KBM-7 (cell line): ENCODE results near the gene C16orf54.
"Not testable (repeated sequence)": the region's sequence is repeated elsewhere in the genome, so short reads cannot be mapped to it uniquely, and the experiment has no call there.

Experiments
- DNase-seq: peaks from one replicate; pipeline ENCODE4 v3.0.0-alpha.2; 2015
- in situ Hi-C: fragments of 300-500 bp; cut with MboI; formaldehyde crosslinking; loops from 2 replicates; pipeline ENCODE4 v1.14.3; 2020; ENCODE audit warnings: low sequenced_read_pairs, low pct_unique_long_range_greater_than_20kb, mixed read lengths

The C16orf54 gene

DNA sequence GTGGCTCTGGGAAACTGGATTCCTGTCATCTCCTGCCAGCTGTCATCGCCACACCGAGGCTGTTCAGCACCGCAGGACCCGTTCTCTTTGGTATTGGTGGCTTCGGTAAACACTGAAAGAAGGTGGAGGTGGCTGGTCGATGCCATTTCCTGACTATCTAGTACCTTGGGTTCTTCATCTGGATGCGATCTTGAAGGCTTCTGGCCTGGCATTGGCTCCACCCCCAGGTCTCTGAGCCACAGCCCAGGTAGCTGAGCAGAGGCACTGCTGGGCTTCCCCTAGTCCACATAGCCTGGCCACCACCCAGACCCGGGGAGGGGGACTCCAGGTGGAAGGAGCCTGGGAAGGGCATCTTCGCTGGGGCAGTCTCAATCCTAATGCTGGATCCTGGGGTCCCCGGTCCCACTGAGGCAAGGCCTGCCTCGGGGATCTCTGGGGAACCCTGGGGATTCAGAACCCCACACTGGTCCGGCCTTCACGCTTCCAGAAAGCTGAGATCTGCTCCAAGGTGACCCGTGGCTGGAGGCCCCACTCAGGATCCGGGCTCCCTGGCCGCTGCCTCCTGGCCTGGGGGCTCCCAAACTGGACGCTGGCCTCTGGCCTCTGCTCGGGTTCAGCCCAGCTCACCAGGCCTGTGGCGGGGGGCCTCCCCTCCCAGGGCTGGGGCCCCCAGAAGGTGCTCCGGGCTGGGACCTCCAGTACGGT, 1.8 kb downstream of the C16orf54 start:
- no peak for DNase-seq
- in situ Hi-C loops: no loop called here

DNA sequence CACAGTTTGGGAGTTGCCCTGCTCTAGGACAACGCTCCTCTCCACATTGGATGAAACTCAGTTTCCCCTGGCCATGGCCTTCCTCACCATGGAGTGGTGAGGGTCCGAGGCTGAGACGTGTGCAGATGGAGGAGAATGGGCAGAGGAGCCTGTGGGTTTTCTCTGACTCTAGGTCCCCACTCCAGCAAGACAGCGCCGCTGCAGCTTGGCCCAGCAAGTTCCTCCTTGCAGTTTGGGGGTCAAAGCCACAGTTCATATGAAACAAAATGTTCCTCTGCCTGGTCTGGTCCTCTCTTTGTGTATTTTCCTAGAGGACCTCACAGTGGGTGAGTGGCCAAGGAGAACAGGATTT, 2.3 kb downstream of the C16orf54 start:
- in situ Hi-C loops: no loop called here
- no peak for DNase-seq

DNA sequence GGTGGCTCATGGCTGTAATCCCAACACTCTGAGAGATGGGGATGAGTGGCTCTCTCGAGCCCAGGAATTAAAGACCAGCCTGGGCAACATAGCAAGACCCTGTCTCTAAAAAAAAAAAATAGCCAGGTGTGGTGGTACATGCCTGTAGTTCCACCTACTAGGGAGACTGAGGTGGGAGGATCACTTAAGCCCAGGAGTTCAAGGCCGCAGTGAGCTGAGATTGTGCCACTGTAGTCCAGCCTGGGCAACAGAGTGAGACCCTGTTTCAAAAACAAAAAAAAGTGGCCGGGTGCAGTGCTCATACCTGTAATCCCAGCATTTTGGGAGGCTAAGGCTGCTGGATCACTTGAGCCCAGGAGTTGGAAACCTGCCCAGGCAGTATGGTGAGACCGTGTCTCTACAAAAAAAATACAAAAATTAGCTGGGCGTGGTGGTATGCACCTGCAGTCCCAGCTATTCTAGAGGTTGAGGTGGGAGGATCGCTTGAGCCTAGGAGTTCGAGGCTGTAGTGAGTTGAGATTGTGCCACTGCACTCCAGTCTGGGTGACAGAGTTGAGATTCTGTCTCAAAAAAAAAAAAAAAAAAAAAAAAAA, 3.0 kb downstream of the C16orf54 start:
- DNase-seq: no peak
- in situ Hi-C loops: no loop called here

- in situ Hi-C loops: not testable (repeated sequence)
- DNase-seq: peak; percentile 58
Observed at GRCh38 chr16:29740630-29741015, 5.2 kb downstream of the C16orf54 start.

GRCh38 chr16:29739927-29740629, 5.7 kb downstream of the C16orf54 start:
- DNase-seq, in situ Hi-C loops: not testable (repeated sequence)

GRCh38 chr16:29738514-29738913, 7.3 kb downstream of the C16orf54 start:
- in situ Hi-C loops: no loop called here
- no peak for DNase-seq

DNA sequence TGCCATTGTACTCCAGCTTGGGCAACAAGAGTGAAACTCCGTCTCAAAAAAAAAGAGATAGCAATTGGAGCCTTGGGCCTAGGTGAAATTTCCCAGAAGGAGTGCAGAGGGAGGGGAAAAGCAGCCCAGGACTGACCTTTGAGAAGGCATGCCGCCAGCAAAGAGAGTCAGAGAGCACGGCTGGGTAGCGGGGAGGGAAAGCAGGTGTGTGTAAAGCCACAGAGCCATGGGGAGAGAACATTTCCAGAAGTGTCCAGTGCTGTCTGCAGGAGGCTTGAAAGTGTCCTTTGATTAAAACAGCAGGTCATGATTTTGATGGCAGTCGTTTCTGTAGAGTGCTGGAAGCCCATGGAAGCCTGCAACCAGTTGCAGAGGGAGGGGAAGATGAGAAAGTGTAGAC, 8.1 kb downstream of the C16orf54 start:
- no peak for DNase-seq
- in situ Hi-C loops: no loop called here

GRCh38 chr16:29736764-29737163, 9.0 kb downstream of the C16orf54 start:
- in situ Hi-C loops: no loop called here

DNA sequence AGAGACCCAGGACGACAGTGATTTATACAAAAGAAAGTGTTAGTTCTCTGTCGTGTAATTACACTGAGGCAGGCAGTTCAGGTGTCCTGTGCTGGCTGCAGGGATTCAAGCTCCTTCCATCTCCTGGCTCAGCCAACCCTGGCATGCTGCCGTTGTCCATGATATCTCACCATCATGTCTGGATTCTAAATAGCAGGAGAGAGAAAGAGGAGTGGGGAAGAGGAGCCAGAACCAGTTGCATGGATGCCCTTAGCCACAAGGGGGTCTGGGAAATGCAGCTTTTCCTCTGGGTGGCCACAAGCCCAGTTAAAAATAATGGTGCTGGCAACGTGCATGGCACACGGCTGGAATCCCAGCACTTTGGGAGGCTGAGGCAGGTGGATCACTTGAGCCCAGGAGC, 9.7 kb downstream of the C16orf54 start:
- in situ Hi-C loops: no loop called here
- no peak for DNase-seq

More at GRCh38 chr16:29736764-29737163, 9.0 kb downstream of the C16orf54 start:
- no peak for DNase-seq

DNA sequence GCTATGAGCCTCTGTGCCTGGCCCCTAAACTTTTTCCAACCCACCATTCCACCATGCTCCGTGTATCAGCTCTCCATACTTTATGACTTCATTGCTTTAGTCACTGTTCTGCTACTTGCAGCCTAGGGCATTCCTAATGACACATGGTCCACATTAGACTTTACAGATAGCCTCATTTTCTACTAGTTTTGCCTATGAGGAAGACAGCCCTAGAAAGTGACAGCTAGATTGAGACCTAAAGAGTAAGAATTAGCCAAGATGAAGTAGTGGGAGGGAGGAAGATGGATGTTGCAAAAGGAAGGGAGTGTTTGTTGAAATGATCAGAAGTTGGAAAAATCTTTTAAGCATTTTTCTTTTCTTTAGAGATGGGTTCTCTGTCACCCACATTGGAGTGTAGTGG, 11.0 kb downstream of the C16orf54 start:
- DNase-seq: no peak
- in situ Hi-C loops: no loop called here

DNA sequence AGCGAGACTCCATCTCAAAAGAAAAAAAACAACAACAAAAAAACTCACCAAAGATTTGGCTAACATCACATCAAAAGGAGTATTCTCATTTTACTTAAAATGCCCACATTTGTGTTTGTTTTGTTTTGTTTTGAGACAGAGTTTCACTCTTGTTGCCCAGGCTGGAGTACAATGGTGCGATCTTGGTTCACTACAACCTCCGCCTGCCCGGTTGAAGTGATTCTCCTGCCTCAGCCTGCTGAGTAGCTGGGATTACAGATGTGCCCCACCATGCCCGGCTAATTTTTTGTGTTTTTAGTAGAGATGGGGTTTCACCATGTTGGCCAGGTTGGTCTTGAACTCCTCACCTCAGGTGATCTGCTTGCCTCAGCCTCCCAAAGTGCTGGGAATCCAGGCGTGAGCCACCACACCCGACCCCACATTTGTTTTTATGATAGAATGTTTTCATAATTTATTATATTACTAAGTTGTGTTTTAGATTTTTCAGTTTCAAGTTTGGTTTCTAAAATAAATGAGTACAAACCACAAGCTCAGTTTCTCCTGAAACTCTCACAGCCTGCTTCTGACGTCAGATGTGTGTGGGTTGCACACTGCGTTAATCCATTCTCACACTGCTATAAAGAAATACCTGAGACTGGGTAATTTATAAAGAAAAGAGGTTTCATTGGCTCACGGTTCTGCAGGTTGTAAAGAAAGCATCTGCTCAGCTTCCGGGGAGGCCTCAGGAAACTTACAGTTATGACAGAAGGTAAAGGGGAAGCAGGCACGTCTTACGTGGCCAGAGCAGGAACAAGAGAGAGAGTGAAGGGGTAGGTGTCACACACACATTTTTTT, 13.8 kb downstream of the C16orf54 start:
- in situ Hi-C loops: not testable (repeated sequence)
- peak; percentile 39 for DNase-seq

DNA sequence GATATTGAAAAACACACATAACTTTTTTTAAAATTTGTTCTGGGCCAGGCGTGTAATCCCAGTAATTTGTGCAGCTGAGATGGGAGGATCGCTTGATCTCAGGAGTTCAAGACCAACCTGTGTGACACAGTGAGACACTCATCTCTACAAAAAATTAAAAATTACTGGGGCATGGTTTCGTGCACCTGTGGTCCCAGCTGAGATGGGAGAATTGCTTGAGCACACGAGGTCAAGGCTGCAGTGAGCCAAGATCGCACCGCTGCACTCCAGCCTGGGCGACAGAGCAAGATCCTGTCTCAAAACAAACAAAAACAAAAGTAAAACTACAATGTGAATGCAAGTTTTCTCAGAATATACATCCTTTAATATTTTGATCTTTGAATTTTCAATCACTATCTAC, 15.1 kb downstream of the C16orf54 start:
- DNase-seq: no peak
- in situ Hi-C loops: no loop called here

DNA sequence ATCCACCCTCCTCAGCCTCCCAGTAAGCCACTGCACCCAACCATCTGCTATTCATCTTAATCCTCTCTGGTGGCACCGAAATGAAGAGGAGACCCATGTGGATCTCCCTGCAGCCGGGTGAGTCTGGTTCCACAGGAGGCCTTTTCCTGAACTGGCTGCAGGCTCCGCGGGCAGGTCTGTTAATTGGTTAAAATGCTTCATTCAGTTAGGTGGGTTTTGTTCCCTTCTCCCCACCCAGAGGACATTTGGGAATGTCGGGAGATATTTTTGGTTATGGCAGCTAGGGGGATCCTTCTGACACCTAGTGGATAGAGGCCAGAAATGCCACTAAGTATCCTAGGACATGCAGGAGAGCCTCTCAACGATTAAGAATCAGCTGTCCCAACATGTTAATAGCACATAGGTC, 16.7 kb downstream of the C16orf54 start:
- DNase-seq: peak; percentile 64
- in situ Hi-C loops: no loop called here

DNA sequence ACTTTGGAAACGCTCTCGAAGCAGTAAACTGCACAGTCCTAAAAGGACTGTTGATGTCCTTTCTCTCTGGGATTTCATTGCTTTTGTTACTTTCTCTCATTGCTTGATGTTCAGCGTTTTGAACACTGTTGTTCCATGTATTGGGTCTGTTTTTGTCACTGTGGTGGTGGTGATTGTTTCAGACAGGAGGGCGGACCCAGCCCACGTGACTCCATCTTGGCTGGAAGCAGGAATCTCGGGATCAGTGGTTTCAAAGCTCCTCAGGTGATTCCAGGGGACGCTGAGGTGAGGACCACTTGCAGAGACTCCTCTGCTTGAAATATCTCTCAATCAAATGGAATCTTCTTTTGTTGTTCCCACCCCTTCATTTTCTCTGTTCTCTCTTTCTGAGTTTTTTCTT, 18.3 kb downstream of the C16orf54 start:
- DNase-seq: no peak
- in situ Hi-C loops: no loop called here

- in situ Hi-C loops: no loop called here
Observed at GRCh38 chr16:29726845-29727377, 18.9 kb downstream of the C16orf54 start.

GRCh38 chr16:29721167-29721879, 24.5 kb downstream of the C16orf54 start:
- peak; percentile 86 for DNase-seq
- in situ Hi-C loops: not testable (repeated sequence)

More at GRCh38 chr16:29726845-29727377, 18.9 kb downstream of the C16orf54 start:
- no peak for DNase-seq

DNA sequence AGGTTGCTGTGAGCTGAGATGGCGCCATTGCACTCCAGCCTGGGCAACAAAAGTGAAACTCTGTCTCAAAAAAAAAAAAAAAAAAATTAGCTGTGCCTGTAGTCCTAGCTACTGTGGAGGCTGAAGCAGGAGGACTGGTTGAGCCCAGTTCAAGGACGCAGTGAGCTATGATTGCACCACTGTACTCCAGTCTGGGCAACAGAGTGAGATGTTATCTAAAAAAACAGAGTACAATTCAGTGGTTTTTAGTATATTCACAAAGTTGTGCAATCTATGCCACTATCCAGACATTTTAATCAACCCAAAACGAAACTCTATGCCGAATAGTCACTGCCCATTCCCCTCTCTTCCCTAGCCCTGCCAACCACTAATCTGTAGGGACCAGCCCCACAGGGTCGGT, 25.1 kb downstream of the C16orf54 start:
- DNase-seq: peak; percentile 57
- in situ Hi-C loops: no loop called here

DNA sequence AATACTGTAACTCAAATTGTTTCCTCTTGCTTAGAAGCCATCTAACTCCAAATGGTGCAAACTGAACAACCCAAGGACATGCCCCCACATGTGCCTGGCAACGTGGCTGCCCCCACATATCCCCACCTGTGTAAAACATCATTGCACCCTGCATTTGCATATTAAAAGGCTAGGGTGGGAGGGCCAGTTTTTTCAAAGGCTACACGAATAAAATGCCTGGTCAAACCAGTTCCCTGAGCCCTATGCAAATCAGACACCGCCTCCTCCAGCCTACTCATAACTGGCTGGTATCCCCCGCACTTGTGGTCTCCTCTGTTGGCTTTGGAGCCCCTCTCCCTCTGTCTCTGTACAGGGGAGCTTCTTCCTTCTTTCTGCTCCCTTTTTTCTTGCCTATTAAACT, 26.7 kb downstream of the C16orf54 start:
- peak; percentile 62 for DNase-seq
- in situ Hi-C loops: no loop called here

DNA sequence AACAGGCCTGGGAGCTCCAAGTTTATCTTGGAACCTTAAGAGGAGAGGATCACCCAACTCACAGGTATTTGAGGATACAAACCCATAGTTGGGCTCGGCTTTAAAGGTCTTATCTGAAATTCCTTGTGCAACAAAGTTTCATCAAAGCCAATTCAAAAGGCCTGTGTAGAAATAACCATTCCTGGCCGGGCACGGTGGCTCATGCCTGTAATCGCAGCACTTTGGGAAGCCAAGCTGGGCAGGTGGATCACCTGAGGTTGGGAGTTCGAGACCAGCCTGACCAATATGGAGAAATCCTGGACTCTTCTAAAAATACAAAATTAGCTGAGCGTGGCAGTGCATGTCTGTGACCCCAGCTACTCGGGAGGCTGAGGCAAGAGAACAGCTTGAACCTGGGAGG, 28.7 kb downstream of the C16orf54 start:
- in situ Hi-C loops: no loop called here
- DNase-seq: no peak
